ENCODE results near the gene IWS1.

DNA sequence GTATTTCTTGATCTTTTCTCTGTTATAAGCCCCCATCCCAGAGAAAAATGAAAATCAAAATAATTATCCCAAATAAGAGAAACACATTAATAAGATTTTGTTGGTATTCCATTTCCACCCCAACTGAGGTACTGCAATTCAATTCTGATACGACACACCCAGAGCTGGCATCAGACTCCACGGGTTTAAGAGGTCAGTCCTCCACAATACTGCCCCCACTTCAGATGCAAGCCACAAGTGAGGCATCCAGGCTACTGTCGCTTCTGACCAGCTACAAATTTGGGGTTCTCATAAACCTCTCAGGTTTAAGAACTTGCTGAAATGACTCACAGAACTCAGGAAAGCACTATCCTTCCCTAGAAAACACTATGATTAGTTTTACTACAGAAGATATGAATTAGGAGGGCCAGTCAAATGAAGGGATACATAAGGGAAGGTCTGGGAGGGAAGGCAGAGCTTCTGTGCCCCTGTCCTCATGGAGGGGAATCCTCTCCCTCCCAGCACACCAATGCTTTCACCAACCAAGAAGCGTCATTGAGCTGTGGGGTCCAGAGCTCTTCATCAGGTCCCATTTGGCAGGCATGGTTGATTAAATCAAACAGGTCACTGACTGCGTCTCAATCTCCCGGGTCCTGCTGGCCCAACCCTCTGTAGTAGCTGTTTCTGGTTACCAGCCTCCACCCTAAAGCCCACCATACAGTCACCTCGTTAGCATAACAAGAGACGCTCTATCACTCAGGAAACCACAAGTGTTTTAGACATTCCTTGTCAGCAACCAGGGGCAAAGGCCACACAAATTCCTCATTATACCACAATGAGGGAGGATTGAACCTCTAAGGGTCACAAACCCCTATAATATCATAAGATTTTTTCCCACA lies 46.2 kb downstream of the IWS1 start:
- TF ChIP-seq GATA2 (IDR thresholded peaks at IDR 0.05; ENCODE audit: low read depth, low read length), result no peak
- TF ChIP-seq GATA3 (IDR thresholded peaks at IDR 0.05; ENCODE audit: low read depth, low read length), result no peak
